ENCODE measurements around the gene CACNA1D.

- TF ChIP-seq BHLHE40 (IDR thresholded peaks at IDR 0.05; ENCODE audit: borderline replicate concordance) (no peak), PKNOX1 (IDR thresholded peaks at IDR 0.05) (no peak), ZNF384 (IDR thresholded peaks at IDR 0.05) (no peak), FOXK2 (IDR thresholded peaks at IDR 0.05) (no peak), FOXA1 (IDR thresholded peaks at IDR 0.05) (no peak)
Measured at GRCh38 chr3:53764026-53764775, 269.8 kb downstream of the CACNA1D start.

Data from HEK293T (cell line).